Astrocyte (in vitro differentiated cells and primary cell): ENCODE results near the gene CSRNP3.

Experiments used
- EZH2 ChIP-seq: IDR thresholded peaks from 2 replicates; pipeline ENCODE4 v1.6.1; 2012; ENCODE audit warnings: mild to moderate bottlenecking, low read length, inconsistent platforms; ENCODE audit not compliant: insufficient read depth
- TF ChIP-seq, protein P1 (sequence below): IDR thresholded peaks from 2 replicates; pipeline ENCODE4 v1.5.1; 2011; ENCODE audit warnings: low read depth, mild to moderate bottlenecking, inconsistent platforms, low read length, moderate library complexity; ENCODE audit not compliant: insufficient read depth

DNA sequence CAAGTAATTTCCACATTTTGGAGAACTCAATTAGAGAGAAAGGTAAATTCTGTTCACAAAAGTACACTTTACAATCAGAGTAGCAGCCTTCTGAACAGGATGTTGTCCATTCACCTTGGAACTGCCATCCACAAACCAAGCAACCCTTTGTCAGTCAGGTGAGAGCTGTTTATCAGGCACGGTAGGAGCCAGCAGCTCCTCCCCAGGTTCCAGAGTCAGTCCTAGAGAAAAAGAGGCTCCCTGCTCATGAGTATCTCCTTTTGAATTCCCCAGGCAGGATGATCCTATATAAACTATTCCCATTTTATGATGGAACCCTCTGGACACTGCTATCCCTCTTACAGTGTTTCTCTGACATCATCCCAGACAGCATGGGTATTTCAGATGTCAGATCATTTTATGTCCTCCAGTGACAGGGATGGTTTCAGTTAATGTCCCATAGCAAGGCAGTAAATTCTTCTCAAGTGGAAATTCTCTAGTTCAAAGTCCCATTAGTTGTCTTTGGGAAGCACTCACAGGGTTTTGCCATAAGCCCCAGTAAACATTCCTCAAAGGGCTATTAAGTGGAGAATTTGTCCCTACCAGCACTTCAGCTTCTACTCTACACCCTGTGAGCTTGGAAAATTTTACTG, 34.5 kb upstream of the CSRNP3 start:
- TF ChIP-seq, protein P1, sequence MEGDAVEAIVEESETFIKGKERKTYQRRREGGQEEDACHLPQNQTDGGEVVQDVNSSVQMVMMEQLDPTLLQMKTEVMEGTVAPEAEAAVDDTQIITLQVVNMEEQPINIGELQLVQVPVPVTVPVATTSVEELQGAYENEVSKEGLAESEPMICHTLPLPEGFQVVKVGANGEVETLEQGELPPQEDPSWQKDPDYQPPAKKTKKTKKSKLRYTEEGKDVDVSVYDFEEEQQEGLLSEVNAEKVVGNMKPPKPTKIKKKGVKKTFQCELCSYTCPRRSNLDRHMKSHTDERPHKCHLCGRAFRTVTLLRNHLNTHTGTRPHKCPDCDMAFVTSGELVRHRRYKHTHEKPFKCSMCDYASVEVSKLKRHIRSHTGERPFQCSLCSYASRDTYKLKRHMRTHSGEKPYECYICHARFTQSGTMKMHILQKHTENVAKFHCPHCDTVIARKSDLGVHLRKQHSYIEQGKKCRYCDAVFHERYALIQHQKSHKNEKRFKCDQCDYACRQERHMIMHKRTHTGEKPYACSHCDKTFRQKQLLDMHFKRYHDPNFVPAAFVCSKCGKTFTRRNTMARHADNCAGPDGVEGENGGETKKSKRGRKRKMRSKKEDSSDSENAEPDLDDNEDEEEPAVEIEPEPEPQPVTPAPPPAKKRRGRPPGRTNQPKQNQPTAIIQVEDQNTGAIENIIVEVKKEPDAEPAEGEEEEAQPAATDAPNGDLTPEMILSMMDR, result no peak
- no peak for TF ChIP-seq EZH2
